Right hindlimb (tissue), 1 donor: ENCODE data around the gene GDPD3.

Experiments
- DNase-seq: peaks from one replicate; pipeline ENCODE4 v3.0.0-alpha.2; 2018

Gene GDPD3

GRCh38 chr16:30094541-30095165, 18.7 kb downstream of the GDPD3 start:
- DNase-seq, result no peak

DNA sequence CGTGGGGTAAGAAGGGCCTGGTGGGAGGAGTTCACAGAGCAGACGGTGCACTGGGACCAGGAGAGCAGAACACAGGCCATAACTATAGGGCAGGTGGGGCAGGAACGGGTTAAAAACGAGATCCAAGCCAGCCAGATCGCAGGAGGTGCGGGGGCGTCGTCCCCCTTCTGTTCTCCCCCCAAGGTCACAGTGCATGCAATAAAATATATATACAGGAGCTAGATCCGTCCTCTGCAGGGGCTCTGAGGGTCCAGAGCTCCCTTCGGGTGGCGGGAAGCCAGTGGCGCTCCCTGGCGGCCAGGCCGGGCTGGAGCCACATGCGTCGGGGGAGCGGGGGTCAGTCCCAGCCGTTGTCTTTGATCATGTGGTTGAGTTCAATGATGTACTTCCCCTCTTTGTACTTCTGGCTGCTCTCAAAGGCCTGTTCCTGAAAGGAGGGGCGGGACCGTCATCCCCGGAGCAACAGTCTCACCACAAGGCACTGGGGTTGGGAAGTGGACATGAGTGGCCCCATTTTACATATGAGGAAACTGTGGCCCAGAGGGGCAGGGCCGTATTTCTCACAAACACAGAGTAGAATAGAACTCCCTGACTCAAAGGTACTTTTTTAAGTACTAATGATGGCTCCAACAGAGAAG, 20.8 kb downstream of the GDPD3 start:
- peak; percentile 72 for DNase-seq

- DNase-seq, result peak; percentile 94
These were observed 21.6 kb downstream of the GDPD3 start, which contains the start of gene TBX6 for GRCh38 chr16:30091474-30092372. Gene TBX6 (minus strand): TSS chr16:30091924. CDS start chr16:30091193, 731 bp downstream.

- no peak for DNase-seq
These were observed 22.6 kb downstream of the GDPD3 start for GRCh38 chr16:30090610-30091331.

DNA sequence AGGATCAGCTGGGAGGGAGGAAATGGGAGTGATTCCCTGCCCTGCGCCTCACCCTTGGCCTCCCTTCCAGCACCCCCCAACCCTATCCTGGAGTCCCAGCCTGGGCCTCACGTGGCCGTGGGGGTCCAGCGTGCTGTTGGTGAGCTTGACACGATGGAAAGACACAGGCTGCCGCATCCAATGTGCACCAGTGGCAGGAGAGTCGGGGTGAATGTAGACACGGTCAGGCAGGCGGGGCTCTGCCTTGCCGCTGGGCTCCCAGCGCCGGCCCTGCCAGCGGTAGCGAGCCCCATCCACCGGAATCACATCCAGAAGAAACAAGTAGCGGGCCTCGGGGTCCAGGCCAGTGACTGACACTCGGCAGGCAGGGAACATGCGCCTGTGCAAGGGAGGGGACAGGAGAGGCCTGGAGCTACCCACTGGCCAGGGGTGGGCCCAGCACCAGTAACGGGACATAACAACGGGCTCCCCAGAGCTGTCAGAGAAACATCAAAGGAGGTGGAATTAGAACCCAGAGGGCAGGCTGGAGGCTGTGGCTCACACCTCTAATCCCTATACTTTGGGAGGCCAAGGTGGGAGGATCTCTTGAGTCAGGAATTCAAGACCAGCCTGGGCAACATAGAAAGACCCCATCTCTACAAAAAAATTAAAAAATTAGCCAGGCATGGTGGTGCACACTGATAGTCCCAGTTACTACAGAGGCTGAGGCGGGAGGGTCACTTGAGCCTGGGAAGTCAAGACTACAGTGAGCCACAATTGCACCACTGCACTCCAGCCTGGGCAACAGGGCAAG, 24.3 kb downstream of the GDPD3 start:
- no peak for DNase-seq

DNA sequence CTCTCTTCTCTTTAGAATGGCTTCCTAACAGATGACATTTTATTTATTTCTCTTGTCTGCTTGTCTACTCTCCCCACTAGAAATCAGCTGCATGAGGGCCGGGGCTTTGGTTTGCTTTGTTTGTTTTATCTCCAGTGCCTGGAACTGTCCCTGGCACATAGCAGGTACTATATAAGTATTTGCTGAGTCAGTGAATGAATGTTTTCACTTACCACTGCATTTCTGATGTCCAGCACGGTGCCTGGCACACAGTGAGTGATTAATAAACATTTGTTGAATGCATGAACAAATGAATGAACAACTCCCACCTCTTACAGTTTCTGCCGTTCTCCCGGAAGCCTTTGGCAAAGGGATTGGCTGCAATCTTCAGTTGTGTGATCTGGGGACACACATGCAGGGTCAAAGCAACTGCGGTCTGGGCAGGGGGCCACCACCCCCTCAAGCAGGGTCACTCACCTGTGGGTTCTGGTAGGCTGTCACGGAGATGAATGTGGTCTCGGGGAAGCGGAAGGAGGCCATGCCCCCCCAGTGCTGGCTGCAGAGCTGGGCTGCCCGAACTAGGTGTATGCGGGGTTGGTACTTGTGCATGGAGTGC, 25.0 kb downstream of the GDPD3 start:
- DNase-seq, result no peak

DNA sequence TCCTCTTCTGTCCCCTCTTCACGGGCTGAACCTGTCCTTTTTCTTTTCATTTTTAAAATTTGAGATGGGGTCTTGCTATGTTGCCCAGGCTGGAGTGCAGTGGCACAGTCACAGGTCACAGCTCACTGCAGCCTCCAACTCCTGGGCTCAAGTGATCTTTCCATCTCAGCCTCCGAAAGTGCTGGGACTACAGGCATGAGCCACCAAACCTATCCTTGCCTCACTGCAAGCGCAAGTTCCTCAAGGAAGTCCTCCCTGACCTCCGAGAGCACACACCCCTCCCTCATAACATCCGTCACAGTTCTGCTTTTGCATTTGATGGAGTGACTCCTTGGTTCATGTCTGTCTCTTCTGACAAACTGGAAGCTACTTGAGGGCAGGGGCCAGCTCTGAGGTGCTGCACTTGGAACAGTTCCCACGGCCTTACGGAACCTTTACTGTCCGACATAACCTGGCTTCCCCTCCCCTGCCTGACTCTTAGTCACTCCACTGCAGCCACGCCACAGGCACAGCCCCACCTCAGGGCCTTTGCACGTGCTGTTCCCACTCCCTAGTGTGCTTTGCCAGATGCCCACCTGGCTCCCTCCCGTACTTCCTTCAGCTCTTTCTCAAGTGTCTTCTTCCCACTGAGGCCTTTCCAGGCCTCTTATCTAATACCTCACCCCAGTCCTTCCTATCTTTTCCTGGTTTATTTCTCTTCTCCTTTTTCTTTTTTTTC, 26.0 kb downstream of the GDPD3 start:
- DNase-seq, result no peak

DNA sequence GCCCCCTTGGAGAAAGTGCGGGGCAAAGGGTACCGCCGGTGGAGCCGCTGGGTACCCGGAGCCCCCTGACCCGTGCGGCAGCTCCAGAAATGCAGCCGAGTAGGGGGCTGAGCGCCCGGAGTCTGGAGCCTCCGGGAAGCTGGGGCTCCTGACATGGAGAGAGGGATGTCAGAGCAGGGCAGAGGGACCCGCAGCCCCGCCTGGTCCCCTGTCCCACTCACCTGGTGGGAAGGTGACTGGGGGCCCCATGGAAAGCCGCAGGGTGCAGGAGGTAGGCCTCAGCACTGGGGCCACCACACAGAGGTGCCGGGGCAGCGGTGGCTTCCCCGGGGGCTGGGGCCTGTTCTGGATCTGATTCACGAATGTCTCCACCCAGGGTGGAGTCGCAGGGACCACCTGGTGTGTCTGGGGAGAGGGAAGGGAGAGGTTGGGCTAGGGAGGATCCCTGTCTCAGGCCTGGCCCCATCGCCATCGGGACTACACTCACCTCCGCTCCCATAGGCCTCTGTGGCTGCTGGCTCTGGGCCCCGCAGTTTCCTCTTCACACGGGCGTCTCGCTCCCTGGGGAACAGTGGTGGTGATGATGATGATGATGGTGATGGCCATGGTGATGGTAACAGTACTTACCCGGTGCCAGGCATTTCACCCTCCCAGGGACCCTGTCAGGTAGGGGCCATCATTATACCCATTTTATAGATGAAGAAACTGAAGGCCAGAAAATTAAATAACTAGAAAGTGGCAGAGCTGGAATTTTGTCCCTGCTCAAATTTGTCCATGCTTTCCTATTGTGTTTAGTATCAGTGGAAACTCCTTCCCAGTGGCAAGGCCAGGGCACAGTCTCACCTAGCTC, 26.8 kb downstream of the GDPD3 start:
- DNase-seq, result no peak

DNA sequence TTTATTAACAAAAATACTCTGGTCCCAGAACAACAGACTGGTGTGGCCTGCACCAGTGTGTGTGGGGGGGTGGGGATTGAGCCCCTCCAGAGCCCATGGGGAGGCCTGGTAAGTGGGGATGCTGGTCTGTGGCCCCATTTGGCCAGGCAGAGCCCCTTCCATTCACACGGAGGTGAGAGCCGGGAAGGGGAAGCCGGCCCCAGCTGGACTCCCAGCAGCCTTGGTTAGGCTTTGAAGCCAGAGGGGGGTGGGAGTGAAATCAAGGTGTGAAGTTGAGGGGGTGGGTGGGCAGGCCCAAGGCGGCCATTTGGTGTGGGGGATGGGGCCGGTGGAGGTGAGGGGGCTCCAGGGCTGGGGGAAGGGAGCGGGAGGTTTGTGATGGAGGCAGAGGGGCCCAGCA, 27.5 kb downstream of the GDPD3 start:
- DNase-seq, result no peak

- DNase-seq, result no peak
These were observed 28.1 kb downstream of the GDPD3 start for GRCh38 chr16:30085247-30085646.

DNA sequence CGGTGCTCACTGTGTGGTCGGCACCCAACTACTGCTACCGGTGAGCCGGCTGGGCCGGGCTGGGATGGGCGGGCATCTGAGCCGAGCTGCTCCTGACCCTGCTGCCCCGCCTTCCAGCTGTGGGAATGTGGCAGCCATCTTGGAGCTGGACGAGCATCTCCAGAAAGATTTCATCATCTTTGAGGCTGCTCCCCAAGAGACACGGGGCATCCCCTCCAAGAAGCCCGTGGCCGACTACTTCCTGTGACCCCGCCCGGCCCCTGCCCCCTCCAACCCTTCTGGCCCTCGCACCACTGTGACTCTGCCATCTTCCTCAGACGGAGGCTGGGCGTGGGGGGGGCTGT, 28.5 kb downstream of the GDPD3 start:
- DNase-seq, result no peak

GRCh38 chr16:30084096-30084815, 29.1 kb downstream of the GDPD3 start:
- DNase-seq, result no peak

GRCh38 chr16:30083216-30084055, 29.9 kb downstream of the GDPD3 start:
- DNase-seq, result no peak

DNA sequence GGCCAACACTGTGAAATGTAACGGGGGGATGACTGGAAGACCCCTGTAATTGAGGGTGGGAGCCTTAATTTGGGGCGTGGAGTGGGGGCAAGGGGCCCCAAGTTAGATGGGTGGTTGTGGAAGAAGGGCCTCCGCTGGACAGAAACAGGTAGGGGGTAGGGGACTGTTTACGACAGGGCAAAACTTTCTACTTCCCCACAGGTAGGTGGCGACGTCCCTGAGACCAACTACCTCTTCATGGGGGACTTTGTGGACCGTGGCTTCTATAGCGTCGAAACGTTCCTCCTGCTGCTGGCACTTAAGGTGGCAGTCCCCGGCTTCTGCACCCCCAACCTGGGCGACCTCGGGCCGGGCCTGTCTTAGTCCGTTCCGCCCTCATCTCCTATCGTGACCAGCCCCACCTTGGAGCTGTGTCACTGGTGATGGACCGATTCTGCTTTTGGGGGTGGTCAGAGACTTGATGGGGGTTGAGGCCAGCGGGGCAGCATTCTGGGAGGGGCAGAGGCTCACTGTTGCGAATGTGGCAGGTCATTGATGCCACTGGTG, 30.7 kb downstream of the GDPD3 start:
- DNase-seq, result no peak

GRCh38 chr16:30079480-30079879, 33.9 kb downstream of the GDPD3 start:
- DNase-seq, result no peak

DNA sequence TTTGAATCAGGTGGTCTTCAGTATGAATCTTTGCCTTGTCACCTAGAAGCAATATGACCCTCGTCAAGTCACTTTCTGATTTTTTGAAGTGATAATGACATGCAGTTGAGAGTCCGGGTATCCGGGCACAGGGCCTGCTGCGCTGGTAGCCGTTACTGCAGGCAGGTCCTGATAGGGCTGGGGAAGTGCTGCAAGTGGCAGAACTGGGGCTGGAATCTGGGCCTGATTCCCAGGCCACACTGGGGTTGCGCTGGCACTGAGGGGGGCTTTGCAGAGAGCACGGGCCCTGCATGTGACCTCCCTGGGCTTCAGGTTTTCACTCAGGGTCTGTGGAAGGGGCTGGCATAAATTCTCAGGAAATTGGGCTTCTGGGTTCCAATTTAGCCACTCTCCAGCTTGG, 34.6 kb downstream of the GDPD3 start:
- DNase-seq, result no peak

GRCh38 chr16:30077656-30078055, 35.7 kb downstream of the GDPD3 start:
- DNase-seq, result no peak

DNA sequence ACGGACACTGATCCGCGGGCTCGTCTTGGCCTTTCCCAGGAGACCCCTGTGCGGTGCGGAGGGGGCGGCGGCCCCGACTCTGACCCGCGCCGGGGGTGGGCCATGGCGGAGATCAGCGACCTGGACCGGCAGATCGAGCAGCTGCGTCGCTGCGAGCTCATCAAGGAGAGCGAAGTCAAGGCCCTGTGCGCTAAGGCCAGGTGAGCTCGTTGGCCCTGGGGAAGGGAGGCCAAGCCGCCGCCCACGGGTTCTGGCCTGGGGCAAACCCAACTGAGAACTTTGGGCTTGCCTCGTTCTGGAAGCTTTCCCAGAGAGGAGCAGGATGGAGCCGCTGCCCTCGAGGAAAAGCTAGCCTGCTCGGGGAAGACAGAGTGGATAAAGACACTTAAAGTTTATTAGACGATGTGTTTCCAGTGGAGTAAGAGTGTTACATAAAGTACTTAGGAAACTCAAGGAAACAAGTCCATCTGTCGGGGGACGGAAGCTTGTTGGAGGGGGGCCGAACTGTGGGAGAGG, 37.0 kb downstream of the GDPD3 start:
- no peak for DNase-seq
